ENCODE measurements around the gene CGNL1. TPM values are rescaled to one million over a fixed set of nuclear protein-coding genes. Genes with fewer than 3 reads are reported as not detected.

The CGNL1 gene
- total and polyA plus RNA-seq, 10 of the 15 experiments (the other 5 are each of a cell fraction or from before 2014, with no cell fraction given) = under 0.01 to 0.27 (median 0.04) TPM; not detected in 3

- H3K4me1 ChIP-seq (ENCODE audit: control insufficient read depth, insufficient read depth, low read length) = no peaks in the 10 kb centered on the region
- H3K36me3 ChIP-seq (ENCODE audit: control insufficient read depth in 2 of 2, insufficient read depth in 2 of 2, low read length in 1 of 2) = no peaks in the 10 kb centered on the region
- WGBS (ENCODE audit: insufficient coverage, insufficient replicate concordance, low lambda C conversion rate, missing lambda C conversion rate) = 70% methylated on average over 9 of the region's 9 CpGs
- H4K20me1 ChIP-seq (ENCODE audit: control insufficient read depth, insufficient read depth) = no peaks in the 10 kb centered on the region
- CTCF ChIA-PET = interaction anchor here (0.7 kb wide), 1 partner anchor 21 kb away, joined by 3 read pairs; no protein-coding TSS in a partner anchor
- H3K4me2 ChIP-seq (ENCODE audit: control insufficient read depth, insufficient read depth) = no peak overlapping the region
- TF ChIP-seq YY1 (IDR thresholded peaks at IDR 0.05; ENCODE audit: low read depth, low read length) = no peak
- no peak for TF ChIP-seq CREM (IDR thresholded peaks at IDR 0.05; ENCODE audit: low read depth)
- TF ChIP-seq BCL11A (IDR thresholded peaks at IDR 0.05; ENCODE audit: low read depth, low read length) = no peak
- H2AFZ ChIP-seq (ENCODE audit: control insufficient read depth, low read depth, low read length) = no peak overlapping the region
- DNase-seq (ENCODE audit: low read depth, low spot score) = no peak
- SMC1A ChIA-PET (ENCODE audit: uncharacterized antibody, unreplicated experiment) = no interaction called here
- no peak overlapping the region for H3K9ac ChIP-seq (ENCODE audit: control insufficient read depth, insufficient read depth, low read length)
- BruUV-seq (replicated peaks) = no TSS peak
- no peak for ATAC-seq
- RAD21 ChIA-PET (ENCODE audit: unreplicated experiment) = interaction anchor here (1.0 to 3.0 kb wide), 2 partner anchors 22 to 165 kb away, joined by 5 to 15 read pairs; no protein-coding TSS in a partner anchor
- in situ Hi-C loops (cut with MboI) (no loop called here), intact Hi-C loops (cut with micrococcal nuclease; ENCODE audit: unreplicated experiment) (no loop called here)
- H3K27ac ChIP-seq (ENCODE audit: control insufficient read depth, insufficient read depth) = no peak overlapping the region
- POLR2A ChIA-PET = no interaction called here
- FAIRE-seq = no peak
- H3K79me2 ChIP-seq (ENCODE audit: control insufficient read depth, insufficient read depth, low read length) = no peaks in the 10 kb centered on the region
- no peaks in the 10 kb centered on the region for H3K9me3 ChIP-seq (replicated peaks; ENCODE audit: control insufficient read depth, insufficient read depth, low read length)
- no peak overlapping the region for H3K4me3 ChIP-seq
- H3K27me3 ChIP-seq (replicated peaks in 1 of 2; ENCODE audit: control insufficient read depth in 2 of 2, insufficient read depth in 2 of 2, low read length in 1 of 2) = peaks cover 0 to 1% of the 10 kb centered on the region in 2 experiments; a peak in 2 of 4 replicates
These were observed 129.7 kb downstream of the CGNL1 start for GRCh38 chr15:57505949-57506391.

- H3K27ac ChIP-seq (ENCODE audit: control insufficient read depth, insufficient read depth) = no peak overlapping the region
- no peak overlapping the region for H3K4me3 ChIP-seq
- ChIA-PET SMC1A (ENCODE audit: uncharacterized antibody, unreplicated experiment) (no interaction called here), CTCF (interaction anchor here (0.7 kb wide), 1 partner anchor 21 kb away, joined by 3 read pairs; no protein-coding TSS in a partner anchor), POLR2A (no interaction called here), RAD21 (ENCODE audit: unreplicated experiment) (interaction anchor here (1.0 to 3.0 kb wide), 2 partner anchors 21 to 165 kb away, joined by 5 to 15 read pairs; no protein-coding TSS in a partner anchor)
- H4K20me1 ChIP-seq (ENCODE audit: control insufficient read depth, insufficient read depth) = no peaks in the 10 kb centered on the region
- H3K4me1 ChIP-seq (ENCODE audit: control insufficient read depth, insufficient read depth, low read length) = no peaks in the 10 kb centered on the region
- H3K9ac ChIP-seq (ENCODE audit: control insufficient read depth, insufficient read depth, low read length) = no peak overlapping the region
- DNase-seq (ENCODE audit: low read depth, low spot score) (no peak), FAIRE-seq (no peak), ATAC-seq (no peak)
- H2AFZ ChIP-seq (ENCODE audit: control insufficient read depth, low read depth, low read length) = no peak overlapping the region
- no peaks in the 10 kb centered on the region for H3K79me2 ChIP-seq (ENCODE audit: control insufficient read depth, insufficient read depth, low read length)
- no peak overlapping the region for H3K4me2 ChIP-seq (ENCODE audit: control insufficient read depth, insufficient read depth)
- TF ChIP-seq ASH2L (IDR thresholded peaks at IDR 0.05; ENCODE audit: borderline replicate concordance, low read depth) = no peak
- TF ChIP-seq NR2C2 (IDR thresholded peaks at IDR 0.05; ENCODE audit: borderline replicate concordance, control insufficient read depth, insufficient read length, low read depth) = no peak
- 0% methylated on average over 2 of the region's 2 CpGs for WGBS (ENCODE audit: insufficient coverage, insufficient replicate concordance, low lambda C conversion rate, missing lambda C conversion rate)
- BruUV-seq (replicated peaks) = no TSS peak
- intact Hi-C loops (cut with micrococcal nuclease; ENCODE audit: unreplicated experiment) (no loop called here), in situ Hi-C loops (cut with MboI) (no loop called here)
- no peaks in the 10 kb centered on the region for H3K9me3 ChIP-seq (replicated peaks; ENCODE audit: control insufficient read depth, insufficient read depth, low read length)
- H3K36me3 ChIP-seq (ENCODE audit: control insufficient read depth in 2 of 2, insufficient read depth in 2 of 2, low read length in 1 of 2) = no peaks in the 10 kb centered on the region
- H3K27me3 ChIP-seq (replicated peaks in 1 of 2; ENCODE audit: control insufficient read depth in 2 of 2, insufficient read depth in 2 of 2, low read length in 1 of 2) = peaks cover 0 to 1% of the 10 kb centered on the region in 2 experiments; a peak in 2 of 4 replicates
These were observed 130.1 kb downstream of the CGNL1 start for GRCh38 chr15:57506422-57506821.

Measured in GM12878 (cell line).